C4-2B (cell line): ENCODE results near the gene CDR2.

Experiments
- H3K27ac ChIP-seq: fragments of 450-650 bp; 2 replicates; pipeline ENCODE4 v1.5.1; 2017
- ZFX ChIP-seq: fragments of 450-650 bp; IDR thresholded peaks from 2 replicates; pipeline ENCODE4 v1.6.1; 2017
- TF ChIP-seq, protein P1 (sequence below): fragments of 450-650 bp; conservative IDR thresholded peaks from 2 replicates; pipeline ENCODE4 v1.5.1; 2017; ENCODE audit warnings: mild to moderate bottlenecking

The CDR2 gene

DNA sequence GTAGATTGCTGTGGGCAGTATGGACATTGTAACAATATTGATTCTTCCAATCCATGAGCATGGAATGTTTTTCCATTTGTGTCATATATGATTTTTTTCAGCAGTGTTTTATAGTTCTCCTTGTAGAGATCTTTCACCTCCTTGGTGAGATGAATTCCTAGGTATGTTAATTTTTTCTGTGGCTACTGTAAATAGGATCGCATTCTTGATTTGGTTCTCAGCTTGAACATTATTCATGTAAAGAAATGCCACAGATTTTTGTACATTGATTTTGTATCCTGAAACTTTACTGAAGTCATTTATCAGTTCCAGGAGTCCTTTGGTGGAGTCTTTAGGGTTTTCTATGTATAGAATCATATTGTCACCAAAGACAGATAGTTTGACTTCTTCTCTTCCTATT lies 19.7 kb upstream of the CDR2 start:
- TF ChIP-seq, protein P1, sequence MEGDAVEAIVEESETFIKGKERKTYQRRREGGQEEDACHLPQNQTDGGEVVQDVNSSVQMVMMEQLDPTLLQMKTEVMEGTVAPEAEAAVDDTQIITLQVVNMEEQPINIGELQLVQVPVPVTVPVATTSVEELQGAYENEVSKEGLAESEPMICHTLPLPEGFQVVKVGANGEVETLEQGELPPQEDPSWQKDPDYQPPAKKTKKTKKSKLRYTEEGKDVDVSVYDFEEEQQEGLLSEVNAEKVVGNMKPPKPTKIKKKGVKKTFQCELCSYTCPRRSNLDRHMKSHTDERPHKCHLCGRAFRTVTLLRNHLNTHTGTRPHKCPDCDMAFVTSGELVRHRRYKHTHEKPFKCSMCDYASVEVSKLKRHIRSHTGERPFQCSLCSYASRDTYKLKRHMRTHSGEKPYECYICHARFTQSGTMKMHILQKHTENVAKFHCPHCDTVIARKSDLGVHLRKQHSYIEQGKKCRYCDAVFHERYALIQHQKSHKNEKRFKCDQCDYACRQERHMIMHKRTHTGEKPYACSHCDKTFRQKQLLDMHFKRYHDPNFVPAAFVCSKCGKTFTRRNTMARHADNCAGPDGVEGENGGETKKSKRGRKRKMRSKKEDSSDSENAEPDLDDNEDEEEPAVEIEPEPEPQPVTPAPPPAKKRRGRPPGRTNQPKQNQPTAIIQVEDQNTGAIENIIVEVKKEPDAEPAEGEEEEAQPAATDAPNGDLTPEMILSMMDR = no peak
- TF ChIP-seq ZFX = no peak
- no peak overlapping the region for H3K27ac ChIP-seq

- no peak for TF ChIP-seq ZFX
- TF ChIP-seq, protein P1 = no peak
- peak overlapping the region; percentile 60 for H3K27ac ChIP-seq
Observed at GRCh38 chr16:22388101-22388644, 13.8 kb upstream of the CDR2 start.

- TF ChIP-seq, protein P1 = no peak
- TF ChIP-seq ZFX = no peak
- H3K27ac ChIP-seq = no peak overlapping the region; the same call in 1 of the 2 replicates
Observed at GRCh38 chr16:22386976-22387375, 12.6 kb upstream of the CDR2 start.

DNA sequence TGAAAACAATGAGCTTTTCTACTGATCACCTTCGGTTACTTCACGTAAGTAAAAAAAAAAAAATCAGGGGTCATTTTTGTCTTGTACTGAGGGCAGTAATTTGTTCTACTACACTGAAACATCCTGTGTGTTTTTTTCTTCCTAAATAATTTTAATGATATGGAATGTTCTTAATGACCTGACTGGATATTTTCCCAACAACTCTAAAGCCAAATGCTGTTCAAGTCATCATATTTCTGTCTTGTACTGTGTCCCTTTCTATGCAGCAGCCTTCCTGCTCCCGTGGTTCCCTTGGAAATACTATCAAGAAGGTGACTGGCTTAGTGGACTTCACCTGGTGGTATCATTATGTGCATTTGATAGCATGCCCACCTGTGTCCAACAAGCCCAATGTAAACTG lies 10.8 kb upstream of the CDR2 start:
- H3K27ac ChIP-seq = no peak overlapping the region
- no peak for TF ChIP-seq ZFX
- TF ChIP-seq, protein P1 = no peak

GRCh38 chr16:22383827-22384226 lies 9.4 kb upstream of the CDR2 start:
- TF ChIP-seq, protein P1 = no peak
- no peak overlapping the region for H3K27ac ChIP-seq

GRCh38 chr16:22381392-22381791 lies 7.0 kb upstream of the CDR2 start:
- H3K27ac ChIP-seq = no peak overlapping the region
- TF ChIP-seq, protein P1 = no peak
- no peak for TF ChIP-seq ZFX

- H3K27ac ChIP-seq = no peak overlapping the region
- TF ChIP-seq ZFX = no peak
- TF ChIP-seq, protein P1 = no peak
Observed at GRCh38 chr16:22380529-22380928, 6.1 kb upstream of the CDR2 start.
